Adipocyte (in vitro differentiated cells): Measurements from ENCODE around the gene SLC39A8.

Experiments used
- DNase-seq: peaks from one replicate; pipeline ENCODE4 v3.0.0-alpha.2; 2015; ENCODE audit warnings: low read depth
- H3K27me3 ChIP-seq: replicated peaks from 2 replicates; pipeline ENCODE4 v1.7.0; 2013; ENCODE audit warnings: mild to moderate bottlenecking, low read length, moderate library complexity; ENCODE audit not compliant: control insufficient read depth, insufficient read depth
- H3K36me3 ChIP-seq: 2 replicates; pipeline ENCODE4 v1.7.0; 2013; ENCODE audit warnings: low read length, mild to moderate bottlenecking, moderate library complexity; ENCODE audit not compliant: control insufficient read depth, insufficient read depth, severe bottlenecking
- H3K4me1 ChIP-seq: 2 replicates; pipeline ENCODE4 v1.7.0; 2013; ENCODE audit warnings: mild to moderate bottlenecking, low read length, moderate library complexity; ENCODE audit not compliant: control insufficient read depth, insufficient read depth
- H3K4me3 ChIP-seq: 2 replicates; pipeline ENCODE4 v1.7.0; 2013; ENCODE audit warnings: mild to moderate bottlenecking, low read length, moderate library complexity
- H3K9ac ChIP-seq: 2 replicates; pipeline ENCODE4 v1.7.0; 2013; ENCODE audit warnings: mild to moderate bottlenecking, low read length, moderate library complexity
- H3K9me3 ChIP-seq: 2 replicates; pipeline ENCODE4 v1.7.0; 2013; ENCODE audit warnings: mild to moderate bottlenecking, low read length, moderate library complexity; ENCODE audit not compliant: control insufficient read depth

The SLC39A8 gene

DNA sequence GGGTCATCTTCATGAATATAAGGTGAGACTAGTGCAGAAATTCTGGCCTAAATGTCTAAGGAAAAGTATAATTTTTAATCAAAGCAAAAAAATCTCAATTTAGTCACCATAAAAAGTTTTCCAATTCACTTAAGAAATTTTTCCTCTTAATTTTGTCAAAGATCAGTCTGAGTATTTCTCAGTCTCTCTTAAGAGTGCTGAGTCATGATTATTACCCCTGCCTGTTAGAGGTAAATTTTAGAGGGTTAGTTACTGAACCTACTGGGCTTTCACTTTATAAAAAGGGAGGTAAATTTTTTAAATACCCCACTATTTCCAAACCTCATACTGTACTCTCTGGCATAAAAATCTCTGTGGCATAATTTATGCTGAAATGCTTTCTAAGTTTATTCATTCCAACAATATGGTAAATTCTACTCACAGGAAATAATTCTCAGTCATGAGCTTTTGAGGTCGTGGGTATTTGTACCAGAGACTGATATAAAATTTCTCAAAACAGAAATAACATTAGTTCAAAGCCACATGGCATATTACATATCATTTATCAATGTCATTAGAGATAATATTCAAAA, 122.4 kb downstream of the SLC39A8 start:
- Histone ChIP-seq H3K4me1 (no peaks in the 10 kb centered on the region), H3K9me3 (no peaks in the 10 kb centered on the region), H3K36me3 (no peaks in the 10 kb centered on the region), H3K9ac (no peak overlapping the region), H3K27me3 (no peaks in the 10 kb centered on the region), H3K4me3 (no peak overlapping the region)
- DNase-seq, result no peak

- no peak overlapping the region for H3K4me3 ChIP-seq
- no peaks in the 10 kb centered on the region for H3K9me3 ChIP-seq
- no peak overlapping the region for H3K9ac ChIP-seq
- H3K4me1 ChIP-seq, result no peaks in the 10 kb centered on the region
- H3K27me3 ChIP-seq, result no peaks in the 10 kb centered on the region
- DNase-seq, result no peak
- no peaks in the 10 kb centered on the region for H3K36me3 ChIP-seq
Measured at GRCh38 chr4:102219129-102219528, 126.2 kb downstream of the SLC39A8 start.

DNA sequence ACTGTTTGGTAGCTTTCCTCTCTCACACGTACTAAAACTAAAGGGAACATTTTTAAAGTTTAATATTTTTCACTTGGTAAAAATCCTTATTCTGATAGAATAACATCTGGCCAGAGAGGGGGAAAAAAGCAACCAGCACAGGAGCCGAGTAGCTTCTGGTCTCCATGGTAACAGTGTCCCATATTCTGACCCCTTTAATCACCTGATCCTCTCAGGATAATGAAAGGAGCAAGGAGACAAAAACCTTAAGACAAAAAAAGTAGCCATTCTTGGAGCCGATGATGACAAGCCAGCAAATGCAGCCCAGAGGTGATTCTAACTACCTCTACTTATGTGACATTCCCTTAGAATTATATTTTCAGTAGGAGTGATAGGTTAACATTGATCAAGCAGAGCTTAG, 126.6 kb downstream of the SLC39A8 start:
- H3K4me3 ChIP-seq, result no peak overlapping the region
- no peak for DNase-seq
- no peaks in the 10 kb centered on the region for H3K36me3 ChIP-seq
- no peaks in the 10 kb centered on the region for H3K9me3 ChIP-seq
- H3K4me1 ChIP-seq, result no peaks in the 10 kb centered on the region
- no peaks in the 10 kb centered on the region for H3K27me3 ChIP-seq
- H3K9ac ChIP-seq, result no peak overlapping the region

GRCh38 chr4:102217775-102218355, 127.4 kb downstream of the SLC39A8 start:
- Histone ChIP-seq H3K4me3 (no peak overlapping the region), H3K9me3 (no peaks in the 10 kb centered on the region), H3K36me3 (no peaks in the 10 kb centered on the region), H3K27me3 (no peaks in the 10 kb centered on the region), H3K9ac (no peak overlapping the region), H3K4me1 (no peaks in the 10 kb centered on the region)
- peak; percentile 15 for DNase-seq

GRCh38 chr4:102217345-102217744, 127.9 kb downstream of the SLC39A8 start:
- no peaks in the 10 kb centered on the region for H3K9me3 ChIP-seq
- H3K9ac ChIP-seq, result no peak overlapping the region
- H3K27me3 ChIP-seq, result no peaks in the 10 kb centered on the region
- DNase-seq, result peak; percentile 74
- H3K4me3 ChIP-seq, result no peak overlapping the region
- no peaks in the 10 kb centered on the region for H3K4me1 ChIP-seq
- no peaks in the 10 kb centered on the region for H3K36me3 ChIP-seq

DNA sequence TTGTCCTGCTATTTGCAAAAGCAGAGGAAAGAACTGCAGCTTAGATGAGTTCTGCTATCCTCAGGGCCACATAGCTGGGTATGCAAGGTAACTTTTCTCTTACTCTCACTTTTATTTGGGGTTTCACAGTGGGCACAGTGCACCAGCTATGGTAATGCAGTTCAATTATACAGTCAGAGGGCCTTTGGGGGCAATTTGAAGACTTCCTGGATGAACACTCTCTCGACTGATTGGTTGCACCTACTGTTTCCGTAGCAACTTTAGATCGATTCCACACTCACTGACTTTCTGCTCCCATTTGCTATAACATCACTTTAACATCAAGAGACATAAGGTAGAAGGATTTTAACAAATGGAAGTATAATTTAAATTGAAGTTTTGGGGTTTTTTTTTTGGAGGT, 128.6 kb downstream of the SLC39A8 start:
- H3K27me3 ChIP-seq, result no peaks in the 10 kb centered on the region
- H3K9me3 ChIP-seq, result no peaks in the 10 kb centered on the region
- DNase-seq, result no peak
- no peaks in the 10 kb centered on the region for H3K4me1 ChIP-seq
- no peak overlapping the region for H3K4me3 ChIP-seq
- H3K36me3 ChIP-seq, result no peaks in the 10 kb centered on the region
- H3K9ac ChIP-seq, result no peak overlapping the region

DNA sequence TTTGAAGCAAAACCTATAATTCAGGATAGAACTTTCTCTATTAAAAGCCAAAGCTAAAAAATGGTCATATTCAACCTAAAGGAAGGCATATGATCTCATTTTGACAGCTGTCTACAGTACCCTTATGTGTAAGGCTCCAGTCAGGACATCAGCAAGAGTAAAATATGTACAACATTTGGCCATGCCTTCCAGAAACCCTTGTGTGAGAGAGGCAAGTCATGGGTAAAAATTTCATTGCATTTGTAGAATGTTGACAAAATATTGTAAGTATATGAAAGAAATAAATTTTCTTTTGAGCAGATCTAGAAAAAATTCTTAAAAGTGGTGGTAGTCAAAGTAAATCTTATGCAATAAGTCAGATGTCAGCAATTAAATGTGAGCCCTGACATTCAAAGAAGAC, 132.3 kb downstream of the SLC39A8 start:
- H3K4me3 ChIP-seq, result no peak overlapping the region

More for the DNA sequence above, 132.3 kb downstream of the SLC39A8 start:
- Histone ChIP-seq H3K9me3 (no peaks in the 10 kb centered on the region), H3K9ac (no peak overlapping the region), H3K27me3 (no peaks in the 10 kb centered on the region), H3K36me3 (no peaks in the 10 kb centered on the region), H3K4me1 (no peaks in the 10 kb centered on the region)
- peak; percentile 50 for DNase-seq
